Endothelial cell of umbilical vein (primary cell): ENCODE data around the gene DGAT2.

ENCODE experiments used
- POLR2A ChIP-seq: IDR thresholded peaks from 2 replicates; pipeline ENCODE4 v1.6.1; 2012; ENCODE audit warnings: low read depth, mild to moderate bottlenecking, control low read depth, low read length
- POLR2AphosphoS5 ChIP-seq: IDR thresholded peaks from 2 replicates; pipeline ENCODE4 v1.6.1; 2012; ENCODE audit warnings: low read depth, mild to moderate bottlenecking, control low read depth, low read length, moderate library complexity; ENCODE audit not compliant: insufficient read depth
- TF ChIP-seq, protein P1 (sequence below), 2 donors: IDR thresholded peaks; 1 replicate in 1 of 2; 2 replicates in 1 of 2; pipeline ENCODE4 v1.5.1; 2011; ENCODE audit warnings: low read length in 2 of 2, mild to moderate bottlenecking in 2 of 2, moderate library complexity in 2 of 2, control low read depth in 1 of 2, inconsistent platforms in 1 of 2, low read depth in 1 of 2; ENCODE audit not compliant: insufficient read depth in 1 of 2; ENCODE audit errors: extremely low read depth in 1 of 2

DNA sequence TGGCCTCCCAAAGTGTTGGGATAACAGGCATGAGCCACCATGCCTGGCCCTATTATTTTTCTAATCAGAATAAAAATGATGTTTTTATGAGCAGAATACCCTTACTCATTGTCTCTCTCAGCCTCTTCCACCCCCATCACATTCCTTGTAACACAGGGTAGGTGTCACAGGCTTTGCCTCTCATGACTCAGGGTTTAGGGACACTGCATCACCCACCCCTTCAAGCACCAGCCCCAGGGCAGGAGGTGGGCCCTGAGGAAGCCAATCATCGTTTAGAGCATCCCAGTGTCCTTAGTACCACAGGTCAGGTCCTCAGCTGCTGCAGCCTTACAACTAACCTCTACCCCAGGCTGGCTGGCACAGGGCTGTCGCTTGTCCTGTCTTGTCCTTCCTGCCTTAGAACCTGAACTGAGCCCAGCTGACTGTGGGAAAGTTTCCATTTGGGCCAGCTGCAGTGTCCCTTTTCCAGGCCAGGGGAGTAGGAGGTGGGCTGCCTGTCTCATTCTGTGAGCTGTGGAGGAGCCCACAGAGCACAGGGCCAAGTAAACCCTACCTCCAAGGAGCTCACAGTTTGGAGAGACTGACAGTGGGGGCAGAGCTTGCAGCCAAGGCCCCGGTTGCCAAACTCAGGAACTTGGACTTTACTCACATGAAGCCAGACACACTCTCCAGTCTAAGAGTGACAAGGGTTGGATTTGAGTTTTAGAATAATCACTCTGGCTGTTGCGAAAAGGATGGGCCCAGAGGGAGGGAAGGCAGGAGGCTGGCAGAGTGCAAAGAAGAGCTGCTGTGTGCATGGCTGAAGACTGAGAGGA lies 26.9 kb downstream of the DGAT2 start:
- TF ChIP-seq, protein P1, sequence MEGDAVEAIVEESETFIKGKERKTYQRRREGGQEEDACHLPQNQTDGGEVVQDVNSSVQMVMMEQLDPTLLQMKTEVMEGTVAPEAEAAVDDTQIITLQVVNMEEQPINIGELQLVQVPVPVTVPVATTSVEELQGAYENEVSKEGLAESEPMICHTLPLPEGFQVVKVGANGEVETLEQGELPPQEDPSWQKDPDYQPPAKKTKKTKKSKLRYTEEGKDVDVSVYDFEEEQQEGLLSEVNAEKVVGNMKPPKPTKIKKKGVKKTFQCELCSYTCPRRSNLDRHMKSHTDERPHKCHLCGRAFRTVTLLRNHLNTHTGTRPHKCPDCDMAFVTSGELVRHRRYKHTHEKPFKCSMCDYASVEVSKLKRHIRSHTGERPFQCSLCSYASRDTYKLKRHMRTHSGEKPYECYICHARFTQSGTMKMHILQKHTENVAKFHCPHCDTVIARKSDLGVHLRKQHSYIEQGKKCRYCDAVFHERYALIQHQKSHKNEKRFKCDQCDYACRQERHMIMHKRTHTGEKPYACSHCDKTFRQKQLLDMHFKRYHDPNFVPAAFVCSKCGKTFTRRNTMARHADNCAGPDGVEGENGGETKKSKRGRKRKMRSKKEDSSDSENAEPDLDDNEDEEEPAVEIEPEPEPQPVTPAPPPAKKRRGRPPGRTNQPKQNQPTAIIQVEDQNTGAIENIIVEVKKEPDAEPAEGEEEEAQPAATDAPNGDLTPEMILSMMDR (IDR thresholded peaks at IDR 0.05; ENCODE audit: extremely low read depth in 1 of 2, insufficient read depth in 1 of 2, low read depth in 1 of 2, low read length in 2 of 2): no peak
- no peak for TF ChIP-seq POLR2A
- no peak for TF ChIP-seq POLR2AphosphoS5
